MCF 10A (cell line): ENCODE data around the gene STRBP. TPM values are rescaled to one million over a fixed set of nuclear protein-coding genes. Genes with fewer than 3 reads are reported as not detected.
A peak's percentile ranks its signal among the peaks of the same experiment; 100 is the strongest.
"Not testable (repeated sequence)": the region's sequence is repeated elsewhere in the genome, so short reads cannot be mapped to it uniquely, and the experiment has no call there.

Experiments used
- BruUV-seq: library from RNA; stranded (reverse); fragments of 400-500 nt; replicated peaks from 2 replicates; lab custom pipeline; 2021; lab: Mats Ljungman, UMichigan
- CTCF ChIA-PET: fragments of 300-600 bp; sonication (Branson Sonifier 250); formaldehyde crosslinking; extraction: SDS; loops from one replicate; lab custom pipeline; 2021; ENCODE audit warnings: antibody characterized with exemption, inconsistent platforms; lab: Yijun Ruan, JAX
- POLR2A ChIA-PET: fragments of 300-600, 350-650 bp; sonication (Branson Sonifier 250); formaldehyde crosslinking; extraction: SDS; loops from one replicate; lab custom pipeline; 2020; ENCODE audit warnings: antibody characterized with exemption, inconsistent platforms; lab: Yijun Ruan, JAX
- DNase-seq: peaks from one replicate; pipeline ENCODE4 v3.0.0-alpha.2; 2018; ENCODE audit not compliant: unreplicated experiment
- H3K27ac Mint-ChIP-seq: one replicate; pipeline ENCODE4 v1.8.0; 2022; ENCODE audit warnings: mild to moderate bottlenecking, low read depth, mixed read lengths; ENCODE audit not compliant: unreplicated experiment
- H3K27me3 Mint-ChIP-seq: one replicate; pipeline ENCODE4 v1.8.0; 2022; ENCODE audit warnings: mixed read lengths; ENCODE audit not compliant: insufficient read depth, unreplicated experiment
- H3K36me3 Mint-ChIP-seq: one replicate; pipeline ENCODE4 v1.8.0; 2022; ENCODE audit warnings: mild to moderate bottlenecking, moderate library complexity, mixed read lengths; ENCODE audit not compliant: insufficient read depth, unreplicated experiment
- H3K4me1 Mint-ChIP-seq: one replicate; pipeline ENCODE4 v1.8.0; 2022; ENCODE audit warnings: mixed read lengths; ENCODE audit not compliant: insufficient read depth, unreplicated experiment
- H3K4me3 Mint-ChIP-seq: one replicate; pipeline ENCODE4 v1.8.0; 2022; ENCODE audit warnings: mild to moderate bottlenecking, moderate library complexity, mixed read lengths; ENCODE audit not compliant: unreplicated experiment
- H3K9me3 Mint-ChIP-seq: one replicate; pipeline ENCODE4 v1.8.0; 2022; ENCODE audit warnings: mixed read lengths; ENCODE audit not compliant: unreplicated experiment
- intact Hi-C: fragments of 100-400 bp; cut with micrococcal nuclease; formaldehyde crosslinking; loops from 2 replicates; pipeline ENCODE4 v1.14.1; 2022
- total RNA-seq: library from RNA; stranded (reverse); gene quantifications from 2 replicates; pipeline ENCODE4 v1.2.3, GENCODE V29; 2022
- TF ChIP-seq, protein P1 (sequence below): fragments of 200-600 bp; IDR thresholded peaks from one replicate; pipeline ENCODE4 v1.8.0; 2022; ENCODE audit warnings: antibody characterized with exemption, mild to moderate bottlenecking; ENCODE audit not compliant: unreplicated experiment

Gene STRBP
- total RNA-seq, 1 experiment from 2014 or later, result 9.4 TPM

GRCh38 chr9:123278361-123278760 lies 10.0 kb upstream of the STRBP start:
- no peaks in the 10 kb centered on the region for H3K36me3 Mint-ChIP-seq

DNA sequence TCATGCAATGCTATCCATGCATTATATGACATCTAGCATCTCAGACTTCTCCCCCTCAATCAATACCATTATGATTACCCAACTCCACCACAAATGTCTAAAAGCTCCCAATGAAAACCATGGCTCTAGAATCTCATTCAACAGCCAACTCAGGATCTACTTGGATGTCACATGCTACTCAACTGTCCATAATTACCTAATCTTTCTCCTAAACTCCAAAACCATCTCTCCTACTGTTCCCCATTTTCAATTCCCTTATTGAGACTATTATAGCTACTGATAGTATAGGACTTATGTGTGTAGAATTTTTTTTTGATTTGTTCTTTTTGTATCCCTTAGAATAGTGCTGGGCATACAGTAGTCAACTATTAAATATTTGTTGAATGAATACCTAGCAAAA lies 8.2 kb upstream of the STRBP start:
- Mint-ChIP-seq H3K27me3 (peaks cover 12% of the 10 kb centered on the region), H3K9me3 (no peaks in the 10 kb centered on the region), H3K27ac (no peak overlapping the region), H3K4me3 (no peak overlapping the region), H3K4me1 (no peaks in the 10 kb centered on the region), H3K36me3 (no peaks in the 10 kb centered on the region)
- TF ChIP-seq, protein P1, sequence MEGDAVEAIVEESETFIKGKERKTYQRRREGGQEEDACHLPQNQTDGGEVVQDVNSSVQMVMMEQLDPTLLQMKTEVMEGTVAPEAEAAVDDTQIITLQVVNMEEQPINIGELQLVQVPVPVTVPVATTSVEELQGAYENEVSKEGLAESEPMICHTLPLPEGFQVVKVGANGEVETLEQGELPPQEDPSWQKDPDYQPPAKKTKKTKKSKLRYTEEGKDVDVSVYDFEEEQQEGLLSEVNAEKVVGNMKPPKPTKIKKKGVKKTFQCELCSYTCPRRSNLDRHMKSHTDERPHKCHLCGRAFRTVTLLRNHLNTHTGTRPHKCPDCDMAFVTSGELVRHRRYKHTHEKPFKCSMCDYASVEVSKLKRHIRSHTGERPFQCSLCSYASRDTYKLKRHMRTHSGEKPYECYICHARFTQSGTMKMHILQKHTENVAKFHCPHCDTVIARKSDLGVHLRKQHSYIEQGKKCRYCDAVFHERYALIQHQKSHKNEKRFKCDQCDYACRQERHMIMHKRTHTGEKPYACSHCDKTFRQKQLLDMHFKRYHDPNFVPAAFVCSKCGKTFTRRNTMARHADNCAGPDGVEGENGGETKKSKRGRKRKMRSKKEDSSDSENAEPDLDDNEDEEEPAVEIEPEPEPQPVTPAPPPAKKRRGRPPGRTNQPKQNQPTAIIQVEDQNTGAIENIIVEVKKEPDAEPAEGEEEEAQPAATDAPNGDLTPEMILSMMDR, result no peak
- no TSS peak for BruUV-seq
- ChIA-PET CTCF (no interaction called here), POLR2A (interaction anchor here (0.6 to 0.7 kb wide), 2 partner anchors 42 to 1844 kb away, joined by 3 read pairs; no protein-coding TSS in a partner anchor)
- intact Hi-C loops, result no loop called here
- no peak for DNase-seq

More at GRCh38 chr9:123278361-123278760, 10.0 kb upstream of the STRBP start:
- no peak overlapping the region for H3K4me3 Mint-ChIP-seq
- H3K27ac Mint-ChIP-seq, result no peak overlapping the region
- TF ChIP-seq, protein P1, result no peak
- CTCF ChIA-PET, result no interaction called here
- DNase-seq, result no peak
- no TSS peak for BruUV-seq
- H3K4me1 Mint-ChIP-seq, result no peaks in the 10 kb centered on the region
- no peaks in the 10 kb centered on the region for H3K9me3 Mint-ChIP-seq
- POLR2A ChIA-PET, result no interaction called here
- peaks cover 12% of the 10 kb centered on the region for H3K27me3 Mint-ChIP-seq
- intact Hi-C loops, result no loop called here

DNA sequence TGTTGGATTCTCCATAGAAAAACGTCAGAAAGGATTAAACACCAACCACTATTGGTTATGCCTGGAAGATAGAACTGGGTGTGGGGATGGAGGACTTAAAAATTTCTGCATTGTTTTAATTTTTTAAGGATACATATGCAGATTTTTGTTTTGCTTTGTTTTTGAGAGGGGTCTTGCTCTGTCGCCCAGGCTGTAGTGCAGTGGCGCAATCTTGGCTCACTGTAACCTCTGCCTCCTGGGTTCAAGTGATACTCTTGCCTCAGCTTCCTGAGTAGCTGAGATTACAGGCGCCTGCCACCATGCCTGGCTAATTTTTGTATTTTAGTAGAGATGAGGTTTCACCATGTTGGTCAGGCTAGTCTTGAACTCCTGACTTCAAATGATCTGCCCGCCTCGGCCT lies 2.7 kb upstream of the STRBP start:
- H3K4me3 Mint-ChIP-seq, DNase-seq, H3K4me1 Mint-ChIP-seq, H3K27me3 Mint-ChIP-seq, POLR2A ChIA-PET, BruUV-seq, H3K27ac Mint-ChIP-seq, intact Hi-C loops, H3K9me3 Mint-ChIP-seq, H3K36me3 Mint-ChIP-seq: not testable (repeated sequence)
- CTCF ChIA-PET, result interaction anchor here (0.7 kb wide), 1 partner anchor 11 kb away, joined by 3 read pairs; no protein-coding TSS in a partner anchor

GRCh38 chr9:123269281-123269680 lies 895 bp upstream of the STRBP start:
- ChIA-PET CTCF (interaction anchor here (0.5 to 1.6 kb wide), 7 partner anchors 12 to 104 kb away, joined by 3 to 4 read pairs (median 3); no protein-coding TSS in a partner anchor), POLR2A (interaction anchor here (0.7 to 1.3 kb wide), 2 partner anchors 11 to 19 kb away, joined by 3 read pairs; no protein-coding TSS in a partner anchor)
- TF ChIP-seq, protein P1, result no peak
- Mint-ChIP-seq H3K27me3 (no peaks in the 10 kb centered on the region), H3K4me1 (peaks cover 6% of the 10 kb centered on the region), H3K4me3 (peak overlapping the region; percentile 67), H3K9me3 (no peaks in the 10 kb centered on the region), H3K27ac (no peak overlapping the region), H3K36me3 (no peaks in the 10 kb centered on the region)
- intact Hi-C loops, result no loop called here
- BruUV-seq, result no TSS peak
- no peak for DNase-seq

- no peaks in the 10 kb centered on the region for H3K9me3 Mint-ChIP-seq
- no peak overlapping the region for H3K27ac Mint-ChIP-seq
- TF ChIP-seq, protein P1, result no peak
- peak overlapping the region; percentile 67 for H3K4me3 Mint-ChIP-seq
- peaks cover 6% of the 10 kb centered on the region for H3K4me1 Mint-ChIP-seq
- no TSS peak for BruUV-seq
- H3K27me3 Mint-ChIP-seq, result no peaks in the 10 kb centered on the region
- intact Hi-C loops, result no loop called here
- POLR2A ChIA-PET, result no interaction called here
- no peaks in the 10 kb centered on the region for H3K36me3 Mint-ChIP-seq
- DNase-seq, result peak; percentile 14
- CTCF ChIA-PET, result no interaction called here
Observed at GRCh38 chr9:123268199-123268464, 254 bp downstream of the STRBP start.
